Measurements from ENCODE around the gene OR6C65.
"Not testable (repeated sequence)": the region's sequence is repeated elsewhere in the genome, so short reads cannot be mapped to it uniquely, and the experiment has no call there.

Gene OR6C65

GRCh38 chr12:55400229-55400628, at the start of gene OR6C65:
TSS of gene OR6C65 (plus strand) at chr12:55400529. CDS start at chr12:55400529, 0 bp downstream.
- DNase-seq: no peak

GRCh38 chr12:55355338-55355737, 45.0 kb upstream of the OR6C65 start:
- not testable (repeated sequence) for DNase-seq

GRCh38 chr12:55362675-55363074, 37.7 kb upstream of the OR6C65 start, which contains the start of gene OR6C75:
TSS of gene OR6C75 (plus strand) at chr12:55362975. CDS start at chr12:55365111, 2,136 bp downstream.
- no peak for DNase-seq

GRCh38 chr12:55365086-55365485, 35.2 kb upstream of the OR6C65 start:
- no peak for DNase-seq

- DNase-seq: no peak
Observed at GRCh38 chr12:55372521-55372920, 27.8 kb upstream of the OR6C65 start.

GRCh38 chr12:55385891-55386290, 14.4 kb upstream of the OR6C65 start:
- no peak for DNase-seq

- no peak for DNase-seq
Observed at GRCh38 chr12:55392032-55392795, 8.1 kb upstream of the OR6C65 start.

- DNase-seq: no peak
Observed at GRCh38 chr12:55396326-55396725, 4.0 kb upstream of the OR6C65 start.

GRCh38 chr12:55407866-55408265, 7.5 kb downstream of the OR6C65 start:
- DNase-seq: no peak

- DNase-seq: not testable (repeated sequence)
Observed at GRCh38 chr12:55409133-55409532, 8.8 kb downstream of the OR6C65 start.

GRCh38 chr12:55412138-55412537, 11.8 kb downstream of the OR6C65 start:
- not testable (repeated sequence) for DNase-seq

- not testable (repeated sequence) for DNase-seq
Observed at GRCh38 chr12:55413498-55414388, 13.4 kb downstream of the OR6C65 start.

GRCh38 chr12:55414396-55414823, 14.1 kb downstream of the OR6C65 start:
- not testable (repeated sequence) for DNase-seq

- DNase-seq: not testable (repeated sequence)
Observed at GRCh38 chr12:55414889-55415288, 14.6 kb downstream of the OR6C65 start.

- DNase-seq: no peak
Observed at GRCh38 chr12:55416961-55417360, 16.6 kb downstream of the OR6C65 start.

GRCh38 chr12:55420307-55420962, 20.1 kb downstream of the OR6C65 start:
- no peak for DNase-seq

GRCh38 chr12:55425954-55426353, 25.6 kb downstream of the OR6C65 start, which contains the start of gene OR6C76:
TSS of gene OR6C76 (plus strand) at chr12:55426254. CDS start at chr12:55426254, 0 bp downstream.
- DNase-seq: no peak

- DNase-seq: no peak
Observed at GRCh38 chr12:55428331-55429243, 28.3 kb downstream of the OR6C65 start.

- DNase-seq: not testable (repeated sequence)
Observed at GRCh38 chr12:55441233-55441632, 40.9 kb downstream of the OR6C65 start.

- DNase-seq: no peak
Observed at GRCh38 chr12:55443776-55444175, 43.4 kb downstream of the OR6C65 start, which contains the start of gene OR6C2. TSS of gene OR6C2 (plus strand) at chr12:55444076. CDS start at chr12:55452214, 8,138 bp downstream.

GRCh38 chr12:55445357-55445756, 45.0 kb downstream of the OR6C65 start:
- DNase-seq: no peak

- DNase-seq: no peak
Observed at GRCh38 chr12:55446326-55446725, 46.0 kb downstream of the OR6C65 start.

Measured in HCEC 1CT (cell line).